Measurements from ENCODE around the gene ZNF497. TPM values are rescaled to one million over a fixed set of nuclear protein-coding genes. Genes with fewer than 3 reads are reported as not detected.

Gene ZNF497
- total and polyA plus RNA-seq, 2 of the 8 experiments (the other 6 are each of a cell fraction or from before 2014, with no cell fraction given) = 0.93 to 1.4 TPM

- no peak for DNase-seq (ENCODE audit: low read depth in 1 of 2, low spot score in 2 of 2)
- Histone ChIP-seq H3K9ac (replicated peaks in 1 of 4; ENCODE audit: extremely low read depth in 1 of 4, low read depth in 3 of 4, low read length in 3 of 4) (no peak overlapping the region), H3K27me3 (replicated peaks in 1 of 4; ENCODE audit: control insufficient read depth in 3 of 4, extremely low read depth in 1 of 4, insufficient read depth in 3 of 4, low read length in 3 of 4) (0 out of 7 replicates have a peak, but pooled peaks cover 0 to 3% (median 0%) of the 10 kb centered on the region in 4 experiments), H2BK20ac (ENCODE audit: low read length) (no peak overlapping the region), H3K79me2 (ENCODE audit: control insufficient read depth in 1 of 2, insufficient read depth in 2 of 2, low read length in 2 of 2) (peaks cover 0 to 10% of the 10 kb centered on the region in 2 experiments; a peak in 2 of 4 replicates), H2BK15ac (ENCODE audit: low read length) (no peak overlapping the region), H3K27ac (ENCODE audit: low read depth, low read length) (no peak overlapping the region), H3K14ac (ENCODE audit: insufficient read length) (no peak overlapping the region), H4K5ac (ENCODE audit: insufficient read length, low read depth, low read length) (no peak overlapping the region), H3K9me3 (ENCODE audit: insufficient read depth in 2 of 2, low read depth in 1 of 2, low read length in 1 of 2) (no peaks in the 10 kb centered on the region), H3K23ac (ENCODE audit: insufficient read length) (no peak overlapping the region), H2BK12ac (ENCODE audit: low read depth, low read length) (no peak overlapping the region), H3K4me1 (replicated peaks in 1 of 4; ENCODE audit: control insufficient read depth in 3 of 4, insufficient read depth in 4 of 4, low read length in 3 of 4) (no peaks in the 10 kb centered on the region), H2AK5ac (ENCODE audit: low read depth, low read length) (no peak overlapping the region), H3K4ac (replicated peaks; ENCODE audit: insufficient read length, low read depth, low read length) (no peak overlapping the region), H2BK120ac (replicated peaks; ENCODE audit: low read depth, low read length) (no peak overlapping the region), H3K36me3 (ENCODE audit: control insufficient read depth in 2 of 4, insufficient read depth in 4 of 4, low read length in 3 of 4) (no peaks in the 10 kb centered on the region; a peak in 1 of 8 replicates), H3K56ac (replicated peaks; ENCODE audit: insufficient read length, low read depth, low read length) (no peak overlapping the region), H4K8ac (ENCODE audit: extremely low read depth, insufficient read depth, low read length) (no peak overlapping the region), H4K91ac (replicated peaks; ENCODE audit: insufficient read length, low read length) (no peak overlapping the region), H3K23me2 (ENCODE audit: low read depth, low read length) (peaks cover 12% of the 10 kb centered on the region), H3K4me3 (ENCODE audit: extremely low read depth in 1 of 4, insufficient read depth in 2 of 4, low read depth in 3 of 4, low read length in 4 of 4) (no peak overlapping the region), H3K79me1 (ENCODE audit: low read depth, low read length) (peaks cover 8% of the 10 kb centered on the region), H3K18ac (ENCODE audit: extremely low read depth, low read length) (no peak overlapping the region), H2AFZ (ENCODE audit: low read length) (no peak overlapping the region), H4K20me1 (replicated peaks in 1 of 2; ENCODE audit: control insufficient read depth in 1 of 2, insufficient read depth in 2 of 2, low read length in 2 of 2) (peaks cover 0 to 6% of the 10 kb centered on the region in 2 experiments), H3K4me2 (ENCODE audit: insufficient read depth in 1 of 2, low read depth in 2 of 2, low read length in 2 of 2) (no peak overlapping the region), H2BK5ac (ENCODE audit: low read depth, low read length) (no peak overlapping the region)
- WGBS, 2 experiments (ENCODE audit: extremely low coverage in 1 of 2, insufficient coverage in 1 of 2, insufficient read length in 1 of 2, insufficient replicate concordance in 2 of 2, low coverage in 1 of 2, low lambda C conversion rate in 2 of 2, missing lambda C conversion rate in 1 of 2) = 99% methylated on average over 4 of the region's 4 CpGs; no CpG with 5 or more reads in 1 of the 2 experiments
- no peak for FAIRE-seq
- ChIA-PET CTCF (ENCODE audit: partially characterized antibody) (interaction anchor here (0.6 to 4.7 kb wide), 9 partner anchors 9 to 463 kb away, joined by 3 to 30 read pairs (median 5); no protein-coding TSS in a partner anchor), POLR2A (ENCODE audit: partially characterized antibody) (interaction anchor here (1.0 to 1.2 kb wide), 4 partner anchors 12 to 135 kb away, joined by 3 to 6 read pairs (median 5); partner anchors contain the start of gene RNF225)
- TF ChIP-seq POLR2AphosphoS5 (IDR thresholded peaks at IDR 0.05; ENCODE audit: low read depth, low read length) = no peak
These were observed 32.1 kb downstream of the ZNF497 start for GRCh38 chr19:58330458-58330857.

Measured in H1 (cell line).